Esophagus mucosa (tissue), 1 donor: ENCODE results near the gene TLE3. TPM values are rescaled to one million over a fixed set of nuclear protein-coding genes. Genes with fewer than 3 reads are reported as not detected.

Experiments used
- ATAC-seq: fragments of 200-7000 bp; cut with Tn5 transposase; one replicate; pipeline ENCODE4 v1.9.1; 2020
- total RNA-seq: library from RNA; stranded (reverse); gene quantifications from one replicate; pipeline ENCODE4 v1.2.4, GENCODE V29; 2023
- donor health status: DM: yes; HTN: yes; CAD: no.

TLE3 gene
- total RNA-seq, 1 donor from 2014 or later: 46.3 TPM

DNA sequence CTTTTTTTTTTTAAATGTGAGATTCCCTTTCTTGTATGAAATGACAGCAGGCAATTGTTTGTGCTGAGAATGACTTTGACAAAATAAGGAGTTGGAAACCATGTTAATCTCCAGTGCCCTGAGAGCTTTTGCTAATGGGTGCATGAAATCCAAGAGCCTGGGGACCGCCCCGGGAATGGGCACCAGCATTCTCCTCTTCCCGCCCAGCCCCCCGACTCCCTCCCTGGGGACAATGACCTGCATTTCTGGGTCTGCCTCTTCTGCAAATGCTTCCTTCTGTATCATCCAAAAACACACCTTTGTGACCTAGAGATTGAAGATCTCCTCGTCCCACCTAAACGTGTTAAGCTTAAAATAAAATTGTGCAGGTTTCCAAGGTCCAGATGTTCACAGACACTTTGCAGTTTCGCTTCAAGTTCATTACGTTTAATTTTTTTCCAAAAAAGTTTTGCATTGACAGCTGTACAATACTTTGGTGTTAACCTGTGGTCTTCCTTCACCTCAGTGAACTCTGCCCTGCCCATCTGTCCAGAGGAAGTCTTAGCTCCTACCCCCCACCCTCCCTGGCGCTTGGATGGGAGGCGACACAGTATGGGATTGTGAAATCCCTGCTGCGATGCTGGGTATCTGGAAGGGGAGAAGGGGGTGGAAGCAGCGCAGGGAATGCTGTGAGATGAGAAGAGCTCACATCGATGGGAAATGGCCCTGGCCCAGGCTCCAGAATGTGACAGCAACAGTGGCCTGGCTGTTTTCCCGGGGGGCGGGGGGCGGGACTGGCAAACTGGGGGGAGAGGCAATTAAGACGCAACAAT lies 50.1 kb downstream of the TLE3 start:
- ATAC-seq: no peak

DNA sequence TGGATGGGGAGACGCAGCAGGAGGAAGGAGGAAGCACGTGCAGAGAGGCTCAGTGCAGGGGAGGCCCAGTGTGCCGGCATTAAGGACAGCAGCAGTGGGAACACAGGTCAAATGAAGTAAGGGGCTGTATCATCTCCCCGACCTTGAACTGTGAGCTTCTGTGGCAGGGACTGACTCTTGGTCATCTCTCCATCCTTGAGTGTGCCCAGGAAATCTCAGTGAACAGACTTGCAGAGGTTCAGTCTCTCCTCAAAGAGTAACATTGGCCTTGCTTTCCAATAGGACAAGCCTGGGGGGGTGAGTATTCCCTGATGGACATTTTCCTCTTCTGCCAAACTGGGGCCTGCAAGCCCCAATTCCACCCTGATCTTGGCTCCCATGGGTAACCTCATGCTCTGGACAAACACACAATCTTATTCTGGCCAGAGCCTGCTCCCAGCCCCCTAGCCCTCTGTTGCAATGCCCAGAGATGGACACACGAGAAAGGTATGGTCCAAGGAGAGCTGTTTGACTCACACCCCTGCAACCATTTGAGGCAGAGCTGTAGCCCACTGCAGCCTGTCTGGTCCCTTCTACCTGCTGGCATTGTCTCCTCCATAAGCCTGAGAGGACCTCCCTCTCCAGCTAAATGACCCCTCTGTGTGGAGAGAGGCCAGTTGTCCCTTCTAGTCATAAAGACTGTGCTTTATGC lies 50.9 kb downstream of the TLE3 start:
- no peak for ATAC-seq

DNA sequence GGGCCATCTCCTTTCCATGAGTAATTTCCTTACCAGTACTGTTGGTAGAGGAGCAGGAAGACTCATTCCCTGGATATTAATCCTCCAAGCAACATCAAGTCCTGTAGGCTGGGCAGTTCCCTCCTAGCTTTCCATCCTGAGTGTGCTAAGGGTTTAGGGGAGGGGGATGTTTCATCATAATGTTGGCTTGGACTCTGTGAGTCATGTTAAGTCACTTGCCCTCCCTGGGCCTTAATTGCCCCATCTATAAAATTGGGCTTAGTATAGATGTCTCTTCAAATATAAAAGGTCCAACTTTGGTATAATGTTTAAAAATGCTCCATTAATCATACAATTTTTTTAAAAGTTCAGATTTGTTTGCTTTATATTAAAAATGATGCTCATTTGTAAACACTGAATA lies 52.7 kb downstream of the TLE3 start:
- ATAC-seq: peak; percentile 22

DNA sequence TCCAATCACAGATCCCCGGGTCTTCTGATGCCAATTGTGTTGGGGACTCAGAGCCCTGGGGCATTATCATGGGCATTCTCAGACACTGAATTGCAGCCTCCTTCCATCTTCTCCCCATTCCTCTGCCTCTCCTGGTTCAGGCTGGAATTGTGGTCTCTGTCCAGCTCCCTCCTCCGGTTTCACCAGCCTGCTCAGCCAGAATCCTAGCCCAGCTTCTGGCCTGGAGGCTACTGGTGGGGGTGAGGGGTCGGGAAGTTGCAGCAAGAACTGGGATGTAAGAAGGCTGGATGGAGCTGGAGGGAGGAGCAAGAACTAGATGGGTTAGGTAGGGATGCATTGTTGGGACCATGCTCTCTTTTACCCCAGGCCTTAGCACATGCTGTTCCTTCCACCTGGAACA lies 53.5 kb downstream of the TLE3 start:
- ATAC-seq: no peak

DNA sequence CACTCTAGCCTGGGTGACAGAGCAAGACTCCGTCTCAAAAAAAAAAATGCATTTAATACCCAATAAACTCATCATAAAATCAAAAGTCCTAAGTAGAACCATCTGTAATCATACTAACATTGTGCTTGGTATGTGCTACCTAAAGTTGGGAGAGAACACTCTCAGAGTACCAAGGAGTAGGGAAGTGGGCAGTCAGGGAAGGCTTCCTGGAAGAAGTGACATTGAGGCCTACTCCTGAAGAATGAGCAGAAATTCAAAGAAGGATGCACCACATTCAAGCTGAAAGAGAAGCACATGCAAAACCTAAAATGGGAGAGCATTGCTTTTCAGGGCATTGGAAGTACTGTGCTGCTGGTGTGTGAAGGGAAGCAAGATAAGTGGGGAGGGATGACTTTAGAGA lies 54.1 kb downstream of the TLE3 start:
- no peak for ATAC-seq

DNA sequence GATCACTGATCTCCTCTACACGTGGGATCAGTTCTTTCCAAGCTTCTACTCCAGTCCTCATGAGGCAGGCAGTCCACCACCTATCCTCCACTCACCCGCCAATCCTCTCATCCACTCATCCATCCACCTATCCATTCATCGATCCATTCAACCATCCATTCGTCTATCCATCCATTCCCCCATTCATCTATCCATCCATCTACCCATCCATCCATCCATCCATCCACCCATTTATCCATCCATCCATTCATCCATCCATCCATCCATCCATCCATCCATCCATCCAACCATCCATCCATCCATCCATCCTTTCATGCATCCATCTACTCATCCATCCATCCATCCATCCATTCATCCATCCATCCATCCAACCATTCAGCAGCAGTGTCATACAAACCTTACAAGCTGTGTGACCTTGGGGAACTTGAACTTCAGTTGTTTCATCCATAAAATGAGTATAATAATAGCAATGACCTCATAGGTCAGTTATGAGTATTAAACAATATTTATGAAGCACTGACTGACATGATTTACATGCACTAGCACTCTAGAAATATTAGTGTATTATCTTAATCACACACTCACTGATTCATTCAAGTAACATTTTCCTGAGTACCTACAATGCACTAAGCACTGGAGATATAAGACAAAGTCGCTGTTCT lies 55.0 kb downstream of the TLE3 start:
- no peak for ATAC-seq

DNA sequence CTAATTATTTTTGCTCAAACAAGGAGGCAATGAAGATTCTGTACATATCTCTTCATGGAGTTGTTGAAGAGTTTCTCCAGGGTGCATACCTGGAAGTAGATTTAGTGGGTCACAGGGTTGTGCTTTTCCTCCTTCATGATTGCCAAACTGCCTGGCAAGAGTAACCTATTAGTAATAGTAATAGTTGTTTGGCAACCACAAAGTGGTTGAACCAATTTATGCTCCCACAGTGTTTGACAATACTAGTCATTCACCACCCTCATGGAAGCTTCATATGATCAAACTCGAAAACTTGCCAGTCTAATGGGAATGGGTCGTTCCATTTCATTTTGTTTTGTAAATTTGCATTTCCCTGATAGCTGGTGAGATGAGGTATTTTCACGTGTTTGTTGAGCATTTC lies 57.8 kb downstream of the TLE3 start:
- peak; percentile 11 for ATAC-seq

DNA sequence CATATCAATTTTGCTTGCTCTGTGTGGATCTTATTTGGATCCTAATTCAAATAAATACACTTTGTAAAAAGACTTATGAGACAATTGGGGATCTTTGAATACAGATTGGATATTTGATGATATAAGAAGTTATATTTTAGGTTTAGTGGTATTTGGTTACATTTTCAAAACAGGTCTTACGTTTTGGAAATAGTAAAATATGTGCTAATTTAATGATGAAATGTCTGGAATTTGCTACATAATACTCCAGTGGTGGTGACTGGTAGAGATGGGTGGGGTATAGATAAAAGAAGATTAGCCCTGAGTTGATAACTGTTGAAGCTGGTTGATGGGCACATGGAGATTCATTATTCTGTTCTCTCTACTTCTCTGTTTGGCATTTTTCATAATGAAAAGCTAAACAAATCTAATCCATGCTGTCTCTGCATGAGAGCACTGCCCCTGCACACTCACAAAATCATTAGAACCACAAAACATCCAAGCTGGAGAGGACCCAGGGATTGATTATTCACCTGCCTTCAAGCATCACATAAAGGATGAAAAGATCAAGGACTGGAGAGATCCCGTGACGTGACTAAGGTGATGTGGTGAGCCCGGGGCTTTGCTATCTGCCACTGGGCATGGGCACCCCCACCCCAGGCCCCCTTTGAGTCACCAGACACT lies 58.9 kb downstream of the TLE3 start:
- ATAC-seq: no peak

DNA sequence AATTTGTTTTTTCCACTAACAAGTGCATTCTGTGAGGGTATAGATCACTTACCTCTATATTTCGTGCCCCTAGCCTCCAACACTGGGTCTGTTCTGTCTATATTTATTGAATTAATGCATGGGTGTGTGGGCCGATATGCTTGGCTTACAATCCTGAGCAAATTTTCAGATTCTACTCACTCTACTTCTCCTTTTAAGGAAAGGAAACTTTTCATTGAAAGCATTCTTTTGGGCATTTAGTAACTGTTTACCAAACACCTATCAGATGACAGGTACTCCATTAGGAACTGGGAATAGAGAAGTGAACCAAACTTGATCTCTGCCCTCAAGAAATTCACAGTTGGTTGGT lies 60.5 kb downstream of the TLE3 start:
- ATAC-seq: no peak

DNA sequence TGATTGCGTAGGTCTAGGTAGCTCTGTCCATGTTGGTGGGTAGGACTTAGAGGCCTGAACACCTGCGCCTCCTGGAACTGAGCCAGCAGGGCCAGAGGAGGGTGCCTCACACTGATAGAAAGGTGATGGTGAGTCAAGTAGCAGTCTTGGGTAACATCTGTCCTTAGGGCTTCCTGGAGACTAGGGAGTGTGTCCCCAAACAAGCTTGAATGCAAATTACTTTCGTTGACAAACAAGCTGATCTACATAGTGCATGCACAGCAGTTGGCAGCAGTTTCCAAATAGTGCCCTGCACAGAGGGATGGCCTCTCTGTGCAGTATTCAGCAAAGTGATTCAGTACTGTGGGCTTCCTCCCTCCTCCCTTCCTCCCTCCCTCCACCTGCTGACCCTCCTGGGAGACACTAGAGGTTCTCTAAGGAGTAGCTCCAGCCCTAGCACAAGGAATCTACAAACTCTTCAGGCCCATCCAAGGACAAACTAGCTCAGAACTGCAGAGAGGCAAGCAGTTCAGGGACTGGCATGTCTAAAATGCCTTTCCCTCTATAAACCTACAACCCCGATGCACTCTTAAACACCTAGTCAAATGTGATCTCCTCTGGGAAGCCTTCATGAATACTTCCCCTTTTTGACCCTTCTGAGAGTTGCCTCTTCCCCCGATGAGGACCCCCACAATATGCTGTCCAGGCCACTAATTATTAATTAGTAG lies 61.0 kb downstream of the TLE3 start:
- ATAC-seq: peak; percentile 87

DNA sequence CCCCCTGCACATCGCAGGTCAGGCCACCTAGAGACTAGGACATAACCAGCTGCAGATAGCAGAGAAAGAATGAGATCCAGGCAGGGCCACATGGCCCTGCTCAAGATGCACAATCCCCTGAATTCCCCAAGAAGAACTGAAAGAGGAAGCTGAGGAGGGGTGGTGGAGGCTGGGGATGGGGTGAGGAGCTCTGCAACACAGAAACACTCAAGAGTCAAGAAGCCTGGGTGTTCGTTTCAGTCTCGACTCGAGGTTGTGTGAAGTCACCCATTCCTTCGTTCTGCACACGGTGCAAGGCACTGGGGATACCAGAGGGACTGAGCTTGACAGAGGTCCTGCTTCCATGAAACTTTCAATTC lies 62.0 kb downstream of the TLE3 start:
- ATAC-seq: no peak

DNA sequence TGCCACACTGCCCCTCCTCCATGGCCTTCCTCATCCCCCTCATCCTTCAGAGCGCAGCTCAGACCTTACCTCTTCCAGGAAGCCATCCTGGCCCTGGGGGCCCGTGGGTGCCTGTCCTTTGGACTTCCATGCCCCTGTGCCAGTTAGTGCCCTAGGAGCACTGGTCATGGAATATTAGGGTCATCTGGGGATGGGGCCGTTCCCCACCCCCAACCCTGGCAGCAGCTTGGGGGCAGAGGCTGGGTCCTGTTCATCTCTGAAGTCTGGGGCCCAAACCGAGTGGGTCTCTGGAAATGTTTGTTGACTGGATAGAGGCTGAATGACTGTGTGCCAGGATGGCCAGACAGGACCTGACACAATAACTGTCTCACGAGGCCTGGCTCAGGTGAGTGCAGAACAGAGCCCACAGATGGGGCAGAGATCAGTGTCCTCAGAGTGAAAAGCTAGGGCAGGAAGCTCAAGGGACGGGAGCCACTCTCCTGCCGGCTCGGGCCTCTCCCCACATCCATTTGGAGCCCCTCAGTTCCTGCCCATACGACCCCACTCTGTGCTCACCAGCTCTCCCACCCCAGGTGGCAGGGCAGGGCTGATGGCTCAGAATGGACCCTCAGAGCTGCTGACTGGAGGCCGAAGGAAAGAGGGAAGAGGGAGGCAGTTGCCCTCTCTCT lies 62.5 kb downstream of the TLE3 start:
- no peak for ATAC-seq

DNA sequence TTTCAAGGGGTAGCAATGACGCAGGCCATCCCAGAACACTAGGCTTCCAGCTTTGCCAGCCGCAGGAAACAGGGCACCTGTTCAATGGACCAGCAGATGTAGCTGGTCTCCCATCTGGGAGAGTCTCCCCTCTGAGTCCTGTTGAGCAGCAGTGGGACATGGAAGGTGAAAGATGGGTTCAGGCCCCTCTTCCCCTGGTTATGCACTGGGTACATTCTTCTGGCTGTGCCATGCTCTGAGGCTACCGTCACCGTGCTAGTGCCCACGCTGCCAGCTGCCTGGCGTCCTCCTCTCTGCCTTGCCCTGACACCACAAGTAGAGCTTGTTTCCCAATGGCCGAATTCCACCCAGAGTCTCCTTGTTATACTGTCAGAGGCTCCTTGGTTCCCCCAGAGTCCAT lies 63.1 kb downstream of the TLE3 start:
- ATAC-seq: no peak

DNA sequence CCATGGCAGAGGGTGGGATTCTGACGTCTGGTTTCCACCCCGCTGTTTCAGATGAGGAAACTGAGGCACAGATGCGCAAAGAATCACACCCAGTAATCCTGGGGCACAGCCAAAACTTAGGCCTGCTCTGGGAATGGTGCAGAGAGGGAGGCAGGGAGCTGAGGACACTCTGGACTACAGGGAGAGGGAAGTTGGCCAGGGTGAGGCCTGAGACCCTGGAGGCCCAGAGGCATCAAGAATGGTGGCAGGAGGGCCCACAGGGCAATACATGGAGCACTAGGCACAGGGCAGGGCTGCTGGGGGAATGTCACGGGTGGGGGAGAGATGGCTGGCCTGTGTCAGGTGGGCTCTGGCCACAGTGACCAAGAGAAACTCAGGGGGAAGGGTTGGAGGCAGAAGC lies 63.6 kb downstream of the TLE3 start:
- no peak for ATAC-seq

DNA sequence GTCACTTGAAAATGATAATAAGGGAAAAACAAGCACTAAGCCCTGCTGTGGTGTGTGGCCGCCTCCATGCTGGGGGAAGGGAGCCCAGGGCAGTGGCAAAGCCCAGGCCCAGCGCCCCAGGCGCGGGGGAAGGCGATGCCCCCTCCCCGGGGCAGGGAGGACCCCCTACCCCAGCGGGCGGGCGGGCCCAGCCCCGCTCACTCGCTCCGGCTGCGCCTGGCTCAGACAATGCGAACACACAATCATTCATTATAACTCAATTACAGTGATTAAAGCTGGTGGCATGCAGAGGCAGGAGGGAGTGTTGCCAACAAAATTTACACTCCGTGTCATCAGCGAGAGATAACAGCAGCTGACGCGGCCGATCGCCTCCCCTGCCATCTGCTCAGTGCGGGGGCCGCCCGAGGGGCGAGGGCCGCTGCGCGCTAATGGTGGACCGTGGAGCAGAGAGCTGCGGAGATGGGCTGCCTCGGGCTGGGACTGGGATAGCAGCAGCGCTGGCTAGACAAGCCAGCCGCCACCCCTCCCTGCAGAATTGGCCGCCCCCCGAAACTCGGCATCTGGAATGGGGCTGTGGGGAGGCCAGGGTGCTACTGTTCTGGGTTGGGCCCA lies 64.1 kb downstream of the TLE3 start:
- ATAC-seq: peak; percentile 17

DNA sequence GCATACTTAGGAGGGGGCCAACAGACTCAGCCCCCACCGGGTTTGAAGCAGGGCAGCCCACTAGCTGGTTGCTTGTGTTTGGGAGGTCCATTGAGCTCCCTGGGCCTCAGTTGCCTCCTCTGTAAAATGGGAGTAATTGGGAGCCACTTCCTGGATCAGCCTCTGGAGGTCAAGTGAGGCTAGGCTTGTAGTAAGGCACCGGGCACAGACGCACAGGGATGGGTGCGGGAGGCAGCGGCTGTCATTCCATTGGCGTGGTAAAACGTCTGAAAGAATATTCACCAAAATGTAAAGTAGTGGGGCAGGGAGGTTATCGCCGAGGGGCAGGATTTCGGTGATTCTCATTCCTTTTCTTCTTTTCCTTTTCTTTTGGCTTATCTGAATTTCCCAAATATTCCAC lies 64.6 kb downstream of the TLE3 start:
- no peak for ATAC-seq

DNA sequence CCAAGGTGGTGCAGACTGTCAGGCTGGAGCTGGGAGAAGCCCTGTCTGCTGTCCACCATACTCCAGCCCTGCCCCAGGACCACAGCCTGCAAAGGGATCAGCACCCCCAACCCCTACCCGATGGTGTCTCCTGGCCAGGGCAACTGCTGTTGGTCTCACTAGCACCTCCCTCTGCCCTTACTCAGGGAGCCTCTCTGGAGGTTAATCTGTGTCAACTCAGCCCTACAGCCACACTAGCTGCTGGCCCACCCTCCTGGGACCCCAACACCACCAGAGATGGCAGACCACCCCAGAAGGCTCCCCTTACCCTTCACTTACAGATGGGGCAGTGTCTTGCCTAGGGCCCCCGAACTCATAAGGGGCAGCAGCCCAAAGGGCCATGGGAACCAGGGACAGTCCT lies 65.2 kb downstream of the TLE3 start:
- no peak for ATAC-seq

DNA sequence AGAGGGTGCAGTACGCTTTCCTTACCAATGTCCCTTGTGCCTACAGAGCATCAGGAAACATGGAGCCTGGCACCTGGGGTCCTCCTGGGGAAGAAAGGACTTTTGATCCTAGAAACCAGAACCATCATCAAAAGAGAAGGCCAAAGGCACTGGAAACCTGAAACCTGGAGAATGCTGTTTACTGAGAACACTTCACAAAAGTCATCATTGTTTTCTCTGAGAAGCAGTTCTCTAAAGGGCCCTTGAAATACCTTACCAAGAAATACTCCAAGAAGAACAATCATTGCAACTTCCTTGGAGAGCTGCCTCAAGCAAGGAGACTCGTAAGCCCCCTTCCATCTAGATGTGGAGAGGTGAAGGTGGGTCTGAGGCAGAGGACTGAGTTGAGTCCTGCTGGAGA lies 66.0 kb downstream of the TLE3 start:
- ATAC-seq: no peak

DNA sequence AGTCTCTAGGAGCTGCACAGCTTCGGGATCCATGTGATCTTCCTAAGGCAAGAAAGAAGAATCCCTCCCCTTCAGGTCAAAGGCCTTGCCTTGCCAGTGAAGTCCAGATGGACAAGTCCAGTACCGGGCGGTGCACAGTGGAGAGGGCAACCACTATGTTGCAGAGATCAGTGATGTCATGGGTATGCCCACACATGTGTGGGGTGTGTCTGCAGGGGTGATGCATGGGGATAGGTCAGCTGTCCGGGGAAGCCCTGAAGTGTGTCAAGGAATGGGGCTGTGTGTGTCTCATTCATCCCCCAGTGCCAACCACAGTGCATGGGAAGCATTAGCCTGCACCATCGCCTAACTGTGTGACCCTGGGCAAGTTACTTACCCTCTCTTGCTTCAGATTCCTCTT lies 66.5 kb downstream of the TLE3 start:
- no peak for ATAC-seq

DNA sequence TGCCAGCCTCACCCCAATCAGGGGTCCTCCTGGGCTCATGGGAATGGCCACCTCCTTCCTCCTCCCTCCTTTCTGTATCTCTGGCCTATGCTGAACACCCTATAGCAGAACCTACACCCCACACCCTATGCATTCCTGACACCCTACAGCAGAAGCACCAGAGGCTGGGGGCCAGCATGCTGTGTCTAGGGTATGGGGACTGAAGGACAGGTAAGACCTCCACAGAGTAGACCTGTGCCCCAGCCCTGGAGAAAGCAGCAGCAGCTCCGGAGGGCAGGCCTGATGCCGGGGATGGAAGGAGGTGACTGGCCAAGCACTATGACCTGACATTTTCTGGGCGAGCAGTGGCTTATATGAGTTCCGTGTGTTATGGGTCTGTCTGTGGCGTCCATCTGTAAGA lies 66.9 kb downstream of the TLE3 start:
- no peak for ATAC-seq

DNA sequence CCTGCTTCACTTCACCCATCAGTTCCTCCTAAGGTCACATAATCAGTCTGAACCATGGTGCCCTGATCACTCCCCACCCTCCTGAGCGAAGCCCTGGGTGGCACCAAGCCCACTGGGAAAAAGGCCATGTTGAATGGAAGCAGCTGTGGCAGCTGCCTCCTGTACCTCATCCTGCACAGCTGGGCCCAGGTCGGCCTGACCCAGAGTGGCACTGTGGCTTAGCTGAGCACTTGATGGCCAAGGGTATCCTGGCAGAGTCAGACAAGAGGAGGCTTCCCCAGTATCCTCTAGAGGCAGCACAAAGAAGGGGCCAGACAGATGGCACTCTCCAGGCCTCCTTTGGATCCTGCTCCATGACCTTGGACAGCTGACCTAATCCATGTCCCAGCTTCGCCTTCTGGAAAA lies 68.4 kb downstream of the TLE3 start:
- no peak for ATAC-seq

DNA sequence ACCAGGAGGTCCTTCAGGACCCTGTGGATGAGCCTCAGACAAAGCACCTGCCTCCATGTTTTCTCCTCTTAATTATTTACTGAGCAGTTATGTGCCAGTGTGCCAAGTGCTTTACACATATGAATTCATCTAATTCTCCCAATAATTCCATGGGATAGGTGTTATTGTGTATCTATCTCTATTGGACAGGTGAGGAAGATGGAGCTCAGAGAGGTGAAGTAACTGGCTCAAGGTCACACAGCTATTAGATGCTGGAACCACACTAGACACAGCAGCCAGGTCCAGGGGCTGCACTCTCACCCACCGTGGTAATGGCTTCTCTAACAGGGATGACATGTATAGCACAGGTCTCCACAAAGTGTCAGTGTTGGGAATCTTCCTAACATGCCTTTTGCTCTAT lies 70.2 kb downstream of the TLE3 start:
- ATAC-seq: no peak
